Measurements from ENCODE around the gene THADA. TPM values are rescaled to one million over a fixed set of nuclear protein-coding genes. Genes with fewer than 3 reads are reported as not detected.

The THADA gene
- total RNA-seq, 1 experiment from 2014 or later: 27.5 TPM

DNA sequence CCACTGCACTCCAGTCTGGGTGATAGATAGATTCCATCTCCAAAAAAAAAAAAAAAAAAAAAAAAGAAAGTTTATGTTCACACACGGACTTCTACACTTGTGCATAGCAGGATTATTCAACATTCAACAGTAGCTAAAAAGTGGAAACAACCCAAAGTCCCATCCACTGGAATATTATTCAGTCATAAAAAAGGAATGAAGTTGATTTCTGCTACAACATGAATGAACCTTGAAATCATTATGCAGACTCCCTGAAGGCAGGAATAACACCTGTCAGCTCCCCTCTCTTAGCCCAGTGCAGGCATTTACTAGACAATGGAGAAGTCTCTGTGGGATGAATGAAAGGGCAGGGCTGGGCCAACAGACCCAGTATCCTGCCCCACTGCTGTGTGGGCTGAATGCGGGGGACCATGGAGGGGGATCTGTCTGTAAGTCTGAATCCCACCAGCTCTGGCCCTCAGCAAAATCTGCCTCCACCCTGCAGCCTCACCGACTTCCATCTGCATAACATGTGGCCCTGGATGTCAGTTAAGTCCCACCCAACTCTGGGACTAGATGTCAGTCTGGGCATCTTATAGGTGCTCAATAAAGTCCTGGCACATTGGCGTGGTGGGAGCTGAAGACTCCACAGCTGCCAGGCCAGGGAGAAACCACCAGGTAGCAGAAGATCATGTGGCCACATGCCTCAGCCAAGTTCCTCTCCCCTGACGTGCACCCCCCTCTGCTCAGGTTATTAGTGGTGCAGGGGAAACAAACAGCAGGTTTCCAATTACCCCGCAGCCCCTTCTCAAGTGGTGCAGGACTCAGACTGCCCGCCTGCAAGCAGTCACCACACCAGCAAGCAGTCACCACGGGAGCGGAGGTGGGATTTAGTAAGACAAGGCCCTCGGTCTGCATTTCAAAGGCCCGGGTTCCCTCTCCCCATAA lies 378.3 kb downstream of the THADA start (continued):
- TF ChIP-seq NFYB (CRISPR knock-in tag; conservative IDR thresholded peaks at IDR 0.05; ENCODE audit: low read depth): no peak
- 0 out of 2 replicates have a peak, but pooled peaks have one; percentile 60 for TF ChIP-seq TEAD4 (CRISPR knock-in tag; IDR thresholded peaks at IDR 0.05)
- TF ChIP-seq, protein P1, sequence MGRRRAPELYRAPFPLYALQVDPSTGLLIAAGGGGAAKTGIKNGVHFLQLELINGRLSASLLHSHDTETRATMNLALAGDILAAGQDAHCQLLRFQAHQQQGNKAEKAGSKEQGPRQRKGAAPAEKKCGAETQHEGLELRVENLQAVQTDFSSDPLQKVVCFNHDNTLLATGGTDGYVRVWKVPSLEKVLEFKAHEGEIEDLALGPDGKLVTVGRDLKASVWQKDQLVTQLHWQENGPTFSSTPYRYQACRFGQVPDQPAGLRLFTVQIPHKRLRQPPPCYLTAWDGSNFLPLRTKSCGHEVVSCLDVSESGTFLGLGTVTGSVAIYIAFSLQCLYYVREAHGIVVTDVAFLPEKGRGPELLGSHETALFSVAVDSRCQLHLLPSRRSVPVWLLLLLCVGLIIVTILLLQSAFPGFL (CRISPR knock-in tag; IDR thresholded peaks at IDR 0.05; ENCODE audit: borderline replicate concordance): no peak
- TF ChIP-seq ZNF219 (CRISPR knock-in tag; IDR thresholded peaks at IDR 0.05; ENCODE audit: borderline replicate concordance): peak; percentile 87
- TF ChIP-seq JAZF1 (CRISPR knock-in tag; IDR thresholded peaks at IDR 0.05): no peak
- TF ChIP-seq HMGA2 (CRISPR knock-in tag; IDR thresholded peaks at IDR 0.05): no peak
- TF ChIP-seq TCF7 (CRISPR knock-in tag; IDR thresholded peaks at IDR 0.05; ENCODE audit: low read depth): no peak
- TF ChIP-seq, protein P2, sequence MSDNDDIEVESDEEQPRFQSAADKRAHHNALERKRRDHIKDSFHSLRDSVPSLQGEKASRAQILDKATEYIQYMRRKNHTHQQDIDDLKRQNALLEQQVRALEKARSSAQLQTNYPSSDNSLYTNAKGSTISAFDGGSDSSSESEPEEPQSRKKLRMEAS (CRISPR knock-in tag; IDR thresholded peaks at IDR 0.05): peak; percentile 70; the same call in 1 of the 2 replicates
- TF ChIP-seq FOXP1 (CRISPR knock-in tag; IDR thresholded peaks at IDR 0.05; ENCODE audit: borderline replicate concordance): peak; percentile 32; the same call in 1 of the 2 replicates
- peak; percentile 80 for TF ChIP-seq FOXK1 (CRISPR knock-in tag; IDR thresholded peaks at IDR 0.05)
- 0 out of 2 replicates have a peak, but pooled peaks have one; percentile 21 for TF ChIP-seq PRRX2 (CRISPR knock-in tag; IDR thresholded peaks at IDR 0.05)
- no peak for TF ChIP-seq EMX1 (CRISPR knock-in tag; IDR thresholded peaks at IDR 0.05)
- TF ChIP-seq, protein P3, sequence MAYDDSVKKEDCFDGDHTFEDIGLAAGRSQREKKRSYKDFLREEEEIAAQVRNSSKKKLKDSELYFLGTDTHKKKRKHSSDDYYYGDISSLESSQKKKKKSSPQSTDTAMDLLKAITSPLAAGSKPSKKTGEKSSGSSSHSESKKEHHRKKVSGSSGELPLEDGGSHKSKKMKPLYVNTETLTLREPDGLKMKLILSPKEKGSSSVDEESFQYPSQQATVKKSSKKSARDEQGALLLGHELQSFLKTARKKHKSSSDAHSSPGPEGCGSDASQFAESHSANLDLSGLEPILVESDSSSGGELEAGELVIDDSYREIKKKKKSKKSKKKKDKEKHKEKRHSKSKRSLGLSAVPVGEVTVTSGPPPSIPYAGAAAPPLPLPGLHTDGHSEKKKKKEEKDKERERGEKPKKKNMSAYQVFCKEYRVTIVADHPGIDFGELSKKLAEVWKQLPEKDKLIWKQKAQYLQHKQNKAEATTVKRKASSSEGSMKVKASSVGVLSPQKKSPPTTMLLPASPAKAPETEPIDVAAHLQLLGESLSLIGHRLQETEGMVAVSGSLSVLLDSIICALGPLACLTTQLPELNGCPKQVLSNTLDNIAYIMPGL (CRISPR knock-in tag; IDR thresholded peaks at IDR 0.05): no peak
- TF ChIP-seq ZNF281 (CRISPR knock-in tag; IDR thresholded peaks at IDR 0.05): peak; percentile 36; the same call in 1 of the 2 replicates
- TF ChIP-seq TP53 (CRISPR knock-in tag; IDR thresholded peaks at IDR 0.05): 0 out of 2 replicates have a peak, but pooled peaks have one; percentile 18
- TF ChIP-seq TEAD1 (CRISPR knock-in tag; IDR thresholded peaks at IDR 0.05): peak; percentile 92
- no peak for TF ChIP-seq SMAD4 (CRISPR knock-in tag; IDR thresholded peaks at IDR 0.05)
- TF ChIP-seq ZNF396 (CRISPR knock-in tag; IDR thresholded peaks at IDR 0.05; ENCODE audit: borderline replicate concordance): no peak
- TF ChIP-seq USF2 (CRISPR knock-in tag; IDR thresholded peaks at IDR 0.05): peak; percentile 78
- TF ChIP-seq, protein P4, sequence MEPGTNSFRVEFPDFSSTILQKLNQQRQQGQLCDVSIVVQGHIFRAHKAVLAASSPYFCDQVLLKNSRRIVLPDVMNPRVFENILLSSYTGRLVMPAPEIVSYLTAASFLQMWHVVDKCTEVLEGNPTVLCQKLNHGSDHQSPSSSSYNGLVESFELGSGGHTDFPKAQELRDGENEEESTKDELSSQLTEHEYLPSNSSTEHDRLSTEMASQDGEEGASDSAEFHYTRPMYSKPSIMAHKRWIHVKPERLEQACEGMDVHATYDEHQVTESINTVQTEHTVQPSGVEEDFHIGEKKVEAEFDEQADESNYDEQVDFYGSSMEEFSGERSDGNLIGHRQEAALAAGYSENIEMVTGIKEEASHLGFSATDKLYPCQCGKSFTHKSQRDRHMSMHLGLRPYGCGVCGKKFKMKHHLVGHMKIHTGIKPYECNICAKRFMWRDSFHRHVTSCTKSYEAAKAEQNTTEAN (CRISPR knock-in tag; IDR thresholded peaks at IDR 0.05): peak; percentile 87; the same call in 1 of the 2 replicates
- peak; percentile 75; the same call in 1 of the 2 replicates for TF ChIP-seq ETV6 (CRISPR knock-in tag; IDR thresholded peaks at IDR 0.05)
- peak; percentile 12; the same call in 1 of the 2 replicates for TF ChIP-seq PRDM15 (CRISPR knock-in tag; IDR thresholded peaks at IDR 0.05)
- TF ChIP-seq ZNF423 (CRISPR knock-in tag; IDR thresholded peaks at IDR 0.05): peak; percentile 99
- TF ChIP-seq, protein P5, sequence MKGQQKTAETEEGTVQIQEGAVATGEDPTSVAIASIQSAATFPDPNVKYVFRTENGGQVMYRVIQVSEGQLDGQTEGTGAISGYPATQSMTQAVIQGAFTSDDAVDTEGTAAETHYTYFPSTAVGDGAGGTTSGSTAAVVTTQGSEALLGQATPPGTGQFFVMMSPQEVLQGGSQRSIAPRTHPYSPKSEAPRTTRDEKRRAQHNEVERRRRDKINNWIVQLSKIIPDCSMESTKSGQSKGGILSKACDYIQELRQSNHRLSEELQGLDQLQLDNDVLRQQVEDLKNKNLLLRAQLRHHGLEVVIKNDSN (CRISPR knock-in tag; IDR thresholded peaks at IDR 0.05): peak; percentile 84
